NCI-H226 (cell line): ENCODE data around the gene MEIOC.
A peak's percentile ranks its signal among the peaks of the same experiment; 100 is the strongest.
"Not testable (repeated sequence)": the region's sequence is repeated elsewhere in the genome, so short reads cannot be mapped to it uniquely, and the experiment has no call there.

ENCODE experiments used
- DNase-seq: peaks from one replicate; pipeline ENCODE4 v3.0.0-alpha.2; 2015

Gene MEIOC

GRCh38 chr17:44648963-44649362, 7.3 kb upstream of the MEIOC start:
- no peak for DNase-seq

GRCh38 chr17:44651228-44651627, 5.0 kb upstream of the MEIOC start:
- DNase-seq, result no peak

GRCh38 chr17:44652727-44653126, 3.5 kb upstream of the MEIOC start:
- DNase-seq, result no peak

- DNase-seq, result no peak
Observed at GRCh38 chr17:44653384-44653783, 2.9 kb upstream of the MEIOC start.

- no peak for DNase-seq
Observed at GRCh38 chr17:44653954-44654353, 2.3 kb upstream of the MEIOC start.

- no peak for DNase-seq
Observed at GRCh38 chr17:44661835-44662234, 5.6 kb downstream of the MEIOC start.

- no peak for DNase-seq
Observed at GRCh38 chr17:44663095-44663494, 6.8 kb downstream of the MEIOC start.

GRCh38 chr17:44664867-44665266, 8.6 kb downstream of the MEIOC start:
- no peak for DNase-seq

- no peak for DNase-seq
Observed at GRCh38 chr17:44666006-44666405, 9.7 kb downstream of the MEIOC start.

- no peak for DNase-seq
Observed at GRCh38 chr17:44672479-44673093, 16.3 kb downstream of the MEIOC start.

- DNase-seq, result no peak
Observed at GRCh38 chr17:44673893-44674292, 17.6 kb downstream of the MEIOC start.

GRCh38 chr17:44677136-44677535, 20.9 kb downstream of the MEIOC start:
- DNase-seq, result peak; percentile 8

- DNase-seq, result not testable (repeated sequence)
Observed at GRCh38 chr17:44683303-44683702, 27.0 kb downstream of the MEIOC start.

GRCh38 chr17:44687756-44688155, 31.5 kb downstream of the MEIOC start:
- DNase-seq, result no peak

- no peak for DNase-seq
Observed at GRCh38 chr17:44688200-44688599, 31.9 kb downstream of the MEIOC start.

- no peak for DNase-seq
Observed at GRCh38 chr17:44688675-44689476, 32.6 kb downstream of the MEIOC start.

- peak; percentile 96 for DNase-seq
Observed at GRCh38 chr17:44689477-44690217, 33.4 kb downstream of the MEIOC start, which contains the start of gene CCDC43. Gene CCDC43 (minus strand): TSS chr17:44689776. CDS start chr17:44689753, 23 bp downstream.

- peak; percentile 21 for DNase-seq
Observed at GRCh38 chr17:44690746-44691306, 34.6 kb downstream of the MEIOC start.

GRCh38 chr17:44693609-44694008, 37.3 kb downstream of the MEIOC start:
- no peak for DNase-seq

GRCh38 chr17:44700288-44700687, 44.0 kb downstream of the MEIOC start:
- not testable (repeated sequence) for DNase-seq

GRCh38 chr17:44707755-44708400, 51.6 kb downstream of the MEIOC start:
- no peak for DNase-seq

GRCh38 chr17:44708401-44709263, 52.4 kb downstream of the MEIOC start, which contains the start of gene DBF4B:
Gene DBF4B (plus strand): TSS chr17:44708665. CDS start chr17:44708821, 156 bp downstream.
- peak; percentile 87 for DNase-seq
